Measurements from ENCODE around the gene ARL1. TPM values are rescaled to one million over a fixed set of nuclear protein-coding genes. Genes with fewer than 3 reads are reported as not detected.

The ARL1 gene
- total and polyA plus RNA-seq, 2 donors (not counting 1 experiment from before 2014, with no cell fraction given): 13.8 to 40.7 TPM

DNA sequence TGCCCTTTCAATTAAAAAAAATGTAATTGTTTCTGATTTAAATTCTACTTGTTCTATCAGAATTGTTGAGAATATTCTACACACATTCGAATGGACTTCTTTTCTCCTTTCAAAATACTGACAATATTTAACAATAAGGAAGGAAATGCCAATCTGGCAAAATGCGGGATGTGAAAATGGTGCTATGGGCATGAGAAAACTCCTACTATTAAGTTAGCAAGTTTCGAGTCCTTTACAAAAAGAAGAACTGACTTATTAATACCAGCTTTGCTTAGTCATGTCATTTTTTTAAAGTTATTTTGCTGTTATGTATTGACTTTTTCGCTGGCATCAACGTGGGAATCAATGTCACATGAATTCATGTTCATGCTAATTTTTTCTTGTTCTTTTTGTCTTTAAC is 31.7 kb upstream of the ARL1 start:
- Histone ChIP-seq H3K27ac (ENCODE audit: low read length in 2 of 2) (no peak overlapping the region), H3K79me2 (ENCODE audit: control insufficient read depth, insufficient read depth, low read length) (no peaks in the 10 kb centered on the region), H3K4me2 (replicated peaks; ENCODE audit: low read depth, low read length, poor library complexity, severe bottlenecking) (no peak overlapping the region), H2AFZ (ENCODE audit: insufficient read depth, low read depth, low read length, poor library complexity, severe bottlenecking) (no peak overlapping the region), H3K9me3 (ENCODE audit: control extremely low read depth in 1 of 3, control insufficient read depth in 2 of 3, insufficient read depth in 1 of 3, low read length in 2 of 3) (no peaks in the 10 kb centered on the region), H4K20me1 (ENCODE audit: control insufficient read depth, insufficient read depth, low read length, poor library complexity, severe bottlenecking) (no peaks in the 10 kb centered on the region), H3K9ac (ENCODE audit: low read length) (no peak overlapping the region), H3K36me3 (replicated peaks in 1 of 2; ENCODE audit: control extremely low read depth in 1 of 2, control insufficient read depth in 1 of 2, extremely low read depth in 1 of 2, insufficient read depth in 2 of 2, low read length in 1 of 2) (no peaks in the 10 kb centered on the region), H3K27me3 (replicated peaks in 1 of 4; ENCODE audit: control extremely low read depth in 1 of 4, control insufficient read depth in 3 of 4, insufficient read depth in 4 of 4, low read length in 3 of 4) (peaks cover 0 to 2% (median 0%) of the 10 kb centered on the region in 4 experiments), H3K4me3 (ENCODE audit: control extremely low read depth in 1 of 5, extremely low read depth in 1 of 5, insufficient read depth in 1 of 5, low read depth in 2 of 5, low read length in 4 of 5) (no peak overlapping the region), H3K4me1 (ENCODE audit: control insufficient read depth in 2 of 2, insufficient read depth in 2 of 2, low read length in 2 of 2) (no peaks in the 10 kb centered on the region)
- TF ChIP-seq, protein P1, sequence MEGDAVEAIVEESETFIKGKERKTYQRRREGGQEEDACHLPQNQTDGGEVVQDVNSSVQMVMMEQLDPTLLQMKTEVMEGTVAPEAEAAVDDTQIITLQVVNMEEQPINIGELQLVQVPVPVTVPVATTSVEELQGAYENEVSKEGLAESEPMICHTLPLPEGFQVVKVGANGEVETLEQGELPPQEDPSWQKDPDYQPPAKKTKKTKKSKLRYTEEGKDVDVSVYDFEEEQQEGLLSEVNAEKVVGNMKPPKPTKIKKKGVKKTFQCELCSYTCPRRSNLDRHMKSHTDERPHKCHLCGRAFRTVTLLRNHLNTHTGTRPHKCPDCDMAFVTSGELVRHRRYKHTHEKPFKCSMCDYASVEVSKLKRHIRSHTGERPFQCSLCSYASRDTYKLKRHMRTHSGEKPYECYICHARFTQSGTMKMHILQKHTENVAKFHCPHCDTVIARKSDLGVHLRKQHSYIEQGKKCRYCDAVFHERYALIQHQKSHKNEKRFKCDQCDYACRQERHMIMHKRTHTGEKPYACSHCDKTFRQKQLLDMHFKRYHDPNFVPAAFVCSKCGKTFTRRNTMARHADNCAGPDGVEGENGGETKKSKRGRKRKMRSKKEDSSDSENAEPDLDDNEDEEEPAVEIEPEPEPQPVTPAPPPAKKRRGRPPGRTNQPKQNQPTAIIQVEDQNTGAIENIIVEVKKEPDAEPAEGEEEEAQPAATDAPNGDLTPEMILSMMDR (IDR thresholded peaks at IDR 0.05): no peak
- TF ChIP-seq EZH2 (IDR thresholded peaks at IDR 0.05; ENCODE audit: borderline replicate concordance, insufficient read depth, low read depth, low read length, poor library complexity, severe bottlenecking): no peak
- ChIA-PET POLR2A (no interaction called here), CTCF (no interaction called here)
- H3K27ac Mint-ChIP-seq: no peak overlapping the region
- peaks cover 15% of the 10 kb centered on the region for H3K27me3 Mint-ChIP-seq
- DNase-seq: no peak
- H3K4me1 Mint-ChIP-seq: no peaks in the 10 kb centered on the region
- no peak for ATAC-seq (ENCODE audit: low read depth)
- no CpG with 5 or more reads among the region's 5 CpGs for WGBS (ENCODE audit: insufficient coverage)
- H3K4me3 Mint-ChIP-seq: no peak overlapping the region
- intact Hi-C loops (cut with micrococcal nuclease): no loop called here
- no peaks in the 10 kb centered on the region for H3K9me3 Mint-ChIP-seq (ENCODE audit: insufficient read depth)

DNA sequence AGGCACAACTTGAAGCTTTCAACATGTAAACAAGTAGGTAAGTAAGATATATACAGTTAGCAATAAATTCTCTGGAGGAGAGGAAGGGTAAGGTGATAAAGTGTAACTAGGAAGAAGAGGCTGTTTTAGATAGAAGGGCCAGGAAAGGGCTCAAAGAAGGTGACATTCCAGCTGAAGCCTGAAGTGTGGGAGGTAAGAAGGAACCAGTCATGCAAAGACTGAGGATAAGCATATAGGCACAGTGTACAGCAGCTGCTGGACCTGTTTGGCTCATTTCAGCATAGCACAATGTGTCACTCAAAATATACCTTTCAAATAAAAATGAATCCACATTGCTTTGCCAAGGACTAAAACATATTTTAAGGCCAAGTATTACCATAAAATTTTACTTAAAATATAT is 28.6 kb upstream of the ARL1 start:
- Histone ChIP-seq H2AFZ (ENCODE audit: insufficient read depth, low read depth, low read length, poor library complexity, severe bottlenecking) (no peak overlapping the region), H3K27ac (ENCODE audit: low read length in 2 of 2) (no peak overlapping the region), H3K27me3 (replicated peaks in 1 of 4; ENCODE audit: control extremely low read depth in 1 of 4, control insufficient read depth in 3 of 4, insufficient read depth in 4 of 4, low read length in 3 of 4) (no peaks in the 10 kb centered on the region), H3K4me1 (ENCODE audit: control insufficient read depth in 2 of 2, insufficient read depth in 2 of 2, low read length in 2 of 2) (no peaks in the 10 kb centered on the region), H3K9ac (ENCODE audit: low read length) (no peak overlapping the region), H3K4me2 (replicated peaks; ENCODE audit: low read depth, low read length, poor library complexity, severe bottlenecking) (no peak overlapping the region), H3K4me3 (ENCODE audit: control extremely low read depth in 1 of 5, extremely low read depth in 1 of 5, insufficient read depth in 1 of 5, low read depth in 2 of 5, low read length in 4 of 5) (no peak overlapping the region), H3K9me3 (ENCODE audit: control extremely low read depth in 1 of 3, control insufficient read depth in 2 of 3, insufficient read depth in 1 of 3, low read length in 2 of 3) (no peaks in the 10 kb centered on the region), H3K36me3 (replicated peaks in 1 of 2; ENCODE audit: control extremely low read depth in 1 of 2, control insufficient read depth in 1 of 2, extremely low read depth in 1 of 2, insufficient read depth in 2 of 2, low read length in 1 of 2) (no peaks in the 10 kb centered on the region), H4K20me1 (ENCODE audit: control insufficient read depth, insufficient read depth, low read length, poor library complexity, severe bottlenecking) (no peaks in the 10 kb centered on the region), H3K79me2 (ENCODE audit: control insufficient read depth, insufficient read depth, low read length) (no peaks in the 10 kb centered on the region)
- DNase-seq (no peak), ATAC-seq (ENCODE audit: low read depth) (no peak)
- CTCF ChIA-PET: no interaction called here
- H3K27me3 Mint-ChIP-seq: peaks cover 9% of the 10 kb centered on the region
- H3K27ac Mint-ChIP-seq: no peak overlapping the region
- H3K4me3 Mint-ChIP-seq: no peak overlapping the region
- H3K9me3 Mint-ChIP-seq (ENCODE audit: insufficient read depth): no peaks in the 10 kb centered on the region
- H3K4me1 Mint-ChIP-seq: no peaks in the 10 kb centered on the region
- TF ChIP-seq, protein P1 (IDR thresholded peaks at IDR 0.05): no peak
- no peak for TF ChIP-seq EZH2 (IDR thresholded peaks at IDR 0.05; ENCODE audit: borderline replicate concordance, insufficient read depth, low read depth, low read length, poor library complexity, severe bottlenecking)
- intact Hi-C loops (cut with micrococcal nuclease): no loop called here
- POLR2A ChIA-PET: no interaction called here
